Uterus (tissue), 4 donors: Measurements from ENCODE around the gene MRNIP. TPM values are rescaled to one million over a fixed set of nuclear protein-coding genes. Genes with fewer than 3 reads are reported as not detected.

Experiments used
- DNase-seq, 2 donors: peaks; one replicate each; pipeline ENCODE4 v3.0.0-alpha.2; 2019 to 2020
- H3K27ac ChIP-seq, 2 donors: fragments of 200-600 bp; sonication (generic); 1 replicate in 1 of 2; 2 replicates in 1 of 2; pipeline ENCODE4 v1.5.1; 2016 to 2018
- H3K27me3 ChIP-seq, 2 donors: fragments of 200-600 bp; sonication (generic); one replicate each; pipeline ENCODE4 v1.5.1; 2018 to 2019; ENCODE audit warnings: control low read depth in 1 of 2
- H3K36me3 ChIP-seq, 2 donors: fragments of 200-600 bp; sonication (generic); one replicate each; pipeline ENCODE4 v1.5.1; 2019; ENCODE audit warnings: control low read depth in 1 of 2
- H3K4me1 ChIP-seq, 2 donors: fragments of 200-600 bp; sonication (generic); one replicate each; pipeline ENCODE4 v1.5.1; 2018 to 2019; ENCODE audit warnings: control low read depth in 1 of 2
- H3K4me3 ChIP-seq, 2 donors: fragments of 200-600 bp; sonication (generic); 1 replicate in 1 of 2; 2 replicates in 1 of 2; pipeline ENCODE4 v1.5.1; 2018 to 2019; ENCODE audit warnings: mild to moderate bottlenecking in 1 of 2
- H3K9me3 ChIP-seq, 2 donors: fragments of 200-600 bp; sonication (generic); one replicate each; pipeline ENCODE4 v1.5.1; 2019; ENCODE audit warnings: control low read depth in 1 of 2
- CTCF ChIP-seq, 4 experiments: fragments of 200-600 bp in 2 of 4; fragments of 450-650 bp in 2 of 4; sonication (generic) in 2 of 4; IDR thresholded peaks; one replicate each; pipeline ENCODE4 v1.5.1; 2016 to 2019; ENCODE audit warnings: antibody characterized with exemption in 4 of 4, mild to moderate bottlenecking in 2 of 4, moderate library complexity in 1 of 4
- POLR2A ChIP-seq, 2 donors: fragments of 450-650 bp; IDR thresholded peaks; one replicate each; pipeline ENCODE4 v1.6.1; 2016; ENCODE audit warnings: antibody characterized with exemption in 2 of 2, mild to moderate bottlenecking in 1 of 2, moderate library complexity in 1 of 2
- intact Hi-C: fragments of 100-400 bp; cut with DNase I; formaldehyde crosslinking; loops from one replicate; pipeline ENCODE4 v1.15.1; 2023; ENCODE audit warnings: low total_unique reads
- total RNA-seq, 4 donors: library from RNA; depleted of rRNA in 3 of 4; stranded (reverse); fragments of >200 nt in 3 of 4; gene quantifications; one replicate each; pipeline versions ENCODE4 v1.1.0 to v1.2.4, GENCODE V29; 2014 to 2023
- donor health status: DM: yes; HTN: yes; CAD: no.

The MRNIP gene
- total RNA-seq, 4 donors from 2014 or later: 16.8 to 138 (median 61.6) TPM

- DNase-seq: no peak
- peaks cover 0 to 9% of the 10 kb centered on the region in 2 donors for H3K4me1 ChIP-seq
- H3K9me3 ChIP-seq: no peaks in the 10 kb centered on the region
- intact Hi-C loops: no loop called here
- H3K27me3 ChIP-seq: no peaks in the 10 kb centered on the region
- no peaks in the 10 kb centered on the region for H3K36me3 ChIP-seq
- TF ChIP-seq CTCF (IDR thresholded peaks at IDR 0.05): no peak
- no peak for TF ChIP-seq POLR2A (IDR thresholded peaks at IDR 0.05)
- H3K4me3 ChIP-seq: no peak overlapping the region
- peak overlapping the region; percentile 77 to 81 for H3K27ac ChIP-seq
Observed at GRCh38 chr5:179794575-179794974, 64.0 kb downstream of the MRNIP start.

DNA sequence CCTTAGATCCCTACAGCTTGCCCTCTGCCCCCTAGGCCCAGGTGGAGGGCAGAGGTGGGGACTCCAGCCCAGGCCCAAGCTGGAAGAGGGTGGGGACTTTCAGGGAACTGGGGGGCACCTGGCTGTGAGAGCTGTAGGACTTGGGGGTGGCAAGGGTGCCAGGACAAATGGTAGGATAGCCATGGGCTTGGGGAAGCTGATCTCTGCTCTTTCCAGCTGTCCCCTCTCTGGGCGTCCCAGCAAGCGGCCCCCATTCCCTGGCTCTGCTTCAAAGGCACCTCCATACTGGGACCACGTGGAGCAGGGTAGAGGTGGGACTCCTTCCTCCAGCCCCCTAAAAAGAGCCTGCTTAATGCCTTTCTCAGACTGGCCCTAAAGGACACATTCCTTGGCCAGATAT lies 64.4 kb downstream of the MRNIP start:
- Histone ChIP-seq H3K27ac (peak overlapping the region; percentile 77 to 81), H3K27me3 (no peaks in the 10 kb centered on the region), H3K9me3 (no peaks in the 10 kb centered on the region), H3K36me3 (no peaks in the 10 kb centered on the region), H3K4me3 (no peak overlapping the region), H3K4me1 (peaks cover 0 to 9% of the 10 kb centered on the region in 2 donors)
- TF ChIP-seq CTCF (IDR thresholded peaks at IDR 0.05) (no peak), POLR2A (IDR thresholded peaks at IDR 0.05) (no peak)
- DNase-seq: peak in 1 of 2 donors; percentile 18
- intact Hi-C loops: no loop called here

- Histone ChIP-seq H3K4me3 (no peak within 1 kb of the TSS), H3K4me1 (peaks cover 0 to 9% of the 10 kb centered on the region in 2 donors), H3K27ac (peak within 1 kb of the TSS; percentile 77 to 81), H3K9me3 (no peaks in the 10 kb centered on the region), H3K36me3 (no peaks in the 10 kb centered on the region), H3K27me3 (no peaks in the 10 kb centered on the region)
- TF ChIP-seq CTCF (IDR thresholded peaks at IDR 0.05): no peak
- TF ChIP-seq POLR2A (IDR thresholded peaks at IDR 0.05): peak in 1 of 2 donors; percentile 10
- intact Hi-C loops: no loop called here
- DNase-seq: peak; percentile 84 to 85
Observed at GRCh38 chr5:179793468-179794139, 65.0 kb downstream of the MRNIP start, which contains the start of gene LTC4S. Gene LTC4S (plus strand): TSS chr5:179793986. CDS start chr5:179794081, 95 bp downstream.

DNA sequence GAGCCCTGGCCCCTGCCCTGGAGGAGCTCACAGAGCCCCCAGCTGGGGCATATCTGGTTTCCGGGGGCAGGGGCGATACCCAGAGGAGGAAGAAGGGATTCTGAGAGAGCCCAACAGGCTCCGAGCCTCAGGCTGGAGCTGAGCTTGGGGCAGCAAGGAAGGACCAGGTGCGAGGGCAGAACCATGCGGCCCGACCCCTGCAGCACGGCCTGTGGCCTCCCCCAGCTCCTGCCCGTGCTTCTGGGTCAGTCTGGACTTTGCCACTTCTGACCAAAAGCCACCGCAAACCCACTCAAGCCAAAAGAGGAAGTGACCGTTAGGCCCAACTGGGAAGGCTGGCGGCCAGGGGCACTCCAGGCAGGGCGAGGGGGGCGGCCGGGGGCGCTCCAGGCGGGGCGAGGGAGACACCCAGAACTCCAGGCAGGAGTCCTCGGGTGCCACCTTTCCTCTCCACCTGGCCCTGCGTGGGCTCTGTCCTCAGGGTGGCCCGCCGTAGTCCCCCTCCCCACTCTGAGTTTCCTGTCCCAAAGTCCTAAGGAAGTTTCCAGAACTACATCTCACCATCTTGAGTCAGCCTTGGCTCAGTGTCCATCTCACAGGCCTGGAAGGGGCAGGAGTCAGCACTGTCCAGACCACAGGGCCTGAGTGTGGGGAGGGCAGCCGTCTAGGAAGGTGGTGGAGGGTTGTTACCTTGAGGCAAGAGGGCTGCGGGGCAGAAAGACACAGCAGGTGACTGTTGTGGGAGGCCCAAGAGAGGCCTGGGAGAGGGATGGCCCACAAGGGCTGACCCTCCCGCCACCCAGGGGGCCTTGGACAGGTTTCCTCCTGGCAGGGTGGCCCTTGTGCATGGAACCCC lies 65.8 kb downstream of the MRNIP start:
- Histone ChIP-seq H3K27me3 (no peaks in the 10 kb centered on the region), H3K36me3 (no peaks in the 10 kb centered on the region), H3K9me3 (no peaks in the 10 kb centered on the region), H3K27ac (peak overlapping the region; percentile 77 to 81), H3K4me3 (no peak overlapping the region), H3K4me1 (peaks cover 0 to 9% of the 10 kb centered on the region in 2 donors)
- TF ChIP-seq POLR2A (IDR thresholded peaks at IDR 0.05) (no peak), CTCF (IDR thresholded peaks at IDR 0.05) (no peak)
- DNase-seq: peak in 1 of 2 donors; percentile 22
- intact Hi-C loops: no loop called here
